Activated B cell treated with CpG ODN at 0.5 μM for 24 hours (primary cell): ENCODE results near the gene PRDX2. TPM values are rescaled to one million over a fixed set of nuclear protein-coding genes. Genes with fewer than 3 reads are reported as not detected.
"Not testable (repeated sequence)": the region's sequence is repeated elsewhere in the genome, so short reads cannot be mapped to it uniquely, and the experiment has no call there.

Source experiments
- ATAC-seq: fragments of 200-7000 bp; cut with Tn5 transposase; one replicate; pipeline ENCODE4 v1.10.0; 2021; ENCODE audit warnings: low read depth, mild to moderate bottlenecking, moderate library complexity
- CTCF ChIA-PET: fragments of 350-600 bp; sonication (Branson Sonifier 250); formaldehyde crosslinking; loops from one replicate; lab custom pipeline; 2021; ENCODE audit warnings: antibody characterized with exemption; lab: Charles Lee
- POLR2A ChIA-PET: fragments of 350-600 bp; sonication (Branson Sonifier 250); formaldehyde crosslinking; loops from one replicate; lab custom pipeline; 2021; ENCODE audit warnings: antibody characterized with exemption; lab: Charles Lee
- DNase-seq: peaks from one replicate; pipeline ENCODE4 v3.0.0; 2022
- H3K27ac Mint-ChIP-seq: one replicate; pipeline ENCODE4 v1.8.0; 2020; ENCODE audit warnings: mixed read lengths
- H3K27me3 Mint-ChIP-seq: one replicate; pipeline ENCODE4 v1.8.0; 2021; ENCODE audit warnings: mixed read lengths
- H3K36me3 Mint-ChIP-seq: one replicate; pipeline ENCODE4 v1.8.0; 2021; ENCODE audit warnings: low read depth, mixed read lengths
- H3K4me1 Mint-ChIP-seq: one replicate; pipeline ENCODE4 v1.8.0; 2021; ENCODE audit warnings: mixed read lengths
- H3K4me3 Mint-ChIP-seq: one replicate; pipeline ENCODE4 v1.8.0; 2020; ENCODE audit warnings: mild to moderate bottlenecking, mixed read lengths
- H3K9me3 Mint-ChIP-seq: one replicate; pipeline ENCODE4 v1.8.0; 2020; ENCODE audit warnings: mixed read lengths
- CTCF ChIP-seq: fragments of 200-600 bp; IDR thresholded peaks from one replicate; pipeline ENCODE4 v1.8.0; 2022; ENCODE audit warnings: antibody characterized with exemption, mild to moderate bottlenecking
- intact Hi-C: fragments of 100-400 bp; cut with micrococcal nuclease; formaldehyde crosslinking; loops from one replicate; pipeline ENCODE4 v1.15.1; 2024
- total RNA-seq: library from RNA; stranded (reverse); gene quantifications from 2 replicates; pipeline ENCODE4 v1.2.3, GENCODE V29; 2022

The PRDX2 gene
- total RNA-seq, 1 donor from 2014 or later: 53.1 TPM

DNA sequence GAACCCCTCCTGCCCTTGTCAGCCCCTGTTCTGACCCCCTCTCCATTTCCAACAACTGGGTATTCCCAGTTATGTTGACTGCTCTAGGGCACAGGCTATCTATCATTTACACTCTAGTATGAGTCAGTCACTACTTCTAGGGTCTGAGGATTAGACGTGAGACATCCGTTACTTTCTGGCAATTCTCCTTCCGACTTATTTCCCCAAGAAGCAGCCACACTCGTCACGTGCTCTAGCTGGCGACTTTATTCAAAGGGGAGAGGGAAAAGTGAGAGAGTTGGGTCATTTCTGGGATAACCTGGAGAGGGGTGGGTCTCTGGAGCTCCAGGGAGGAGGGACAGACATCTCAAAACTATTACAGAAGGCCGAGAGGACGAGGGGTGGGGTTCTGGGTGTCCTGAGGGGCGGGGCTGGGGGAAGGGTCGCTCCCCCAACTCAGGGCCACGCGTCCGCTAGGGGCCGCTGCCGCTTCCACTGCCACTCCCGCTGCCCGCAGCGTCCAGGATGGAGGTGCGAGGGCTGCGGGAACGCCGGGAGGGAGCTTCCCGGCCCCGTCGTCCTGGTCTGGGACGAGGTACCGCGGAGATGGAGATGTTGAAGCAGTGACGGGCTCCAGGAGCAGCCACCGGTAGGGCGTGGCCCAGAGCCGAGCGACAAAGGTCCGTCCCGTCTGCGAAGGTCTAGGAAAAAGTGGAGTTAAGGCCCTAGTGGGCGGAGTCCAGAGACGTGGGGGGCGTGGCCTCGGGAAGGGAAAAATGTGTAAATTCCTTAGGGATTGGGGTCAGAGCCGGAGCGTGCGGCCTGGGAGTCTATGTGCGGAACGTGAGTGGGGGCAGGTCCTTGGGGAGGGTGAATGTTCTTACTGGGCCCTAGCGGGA lies 23.9 kb upstream of the PRDX2 start:
- H3K4me3 Mint-ChIP-seq: no peak overlapping the region
- H3K9me3 Mint-ChIP-seq: peaks cover 3% of the 10 kb centered on the region
- peaks cover 8% of the 10 kb centered on the region for H3K4me1 Mint-ChIP-seq
- no peak for TF ChIP-seq CTCF
- intact Hi-C loops: no loop called here
- ChIA-PET CTCF (interaction anchor here (0.6 kb wide), 1 partner anchor 97 kb away, joined by 3 read pairs; no protein-coding TSS in a partner anchor), POLR2A (interaction anchor here (0.8 to 1.4 kb wide), 3 partner anchors 29 to 91 kb away, joined by 3 to 8 read pairs (median 4); partner anchors contain the start of genes DNASE2 and TRIR)
- H3K27me3 Mint-ChIP-seq: peaks cover 47% of the 10 kb centered on the region
- H3K36me3 Mint-ChIP-seq: no peaks in the 10 kb centered on the region
- no peak overlapping the region for H3K27ac Mint-ChIP-seq
- DNase-seq (no peak), ATAC-seq (peak; percentile 37)

DNA sequence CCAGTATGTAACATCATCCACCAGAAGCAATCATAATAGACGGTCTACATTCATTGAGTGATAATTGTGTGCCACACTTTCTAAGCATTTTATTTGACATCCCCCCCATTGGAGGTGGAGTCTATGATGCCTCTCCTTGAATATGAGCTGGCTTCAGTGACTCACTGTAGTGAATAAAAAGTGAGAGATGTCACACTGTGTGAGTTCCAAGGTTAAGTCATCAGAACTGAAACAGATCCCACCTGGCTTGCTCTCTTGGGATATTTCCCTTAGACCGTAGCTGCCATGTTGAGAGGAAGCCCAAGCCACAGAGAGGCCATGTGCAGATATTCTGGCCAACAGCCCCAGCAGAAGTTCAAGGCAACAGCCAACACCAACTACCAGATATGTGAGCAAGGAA lies 20.2 kb upstream of the PRDX2 start:
- peaks cover 23% of the 10 kb centered on the region for H3K27me3 Mint-ChIP-seq
- H3K27ac Mint-ChIP-seq: no peak overlapping the region
- H3K4me1 Mint-ChIP-seq: peaks cover 6% of the 10 kb centered on the region
- no peak for TF ChIP-seq CTCF
- ChIA-PET CTCF (no interaction called here), POLR2A (no interaction called here)
- H3K36me3 Mint-ChIP-seq: no peaks in the 10 kb centered on the region
- ATAC-seq (no peak), DNase-seq (no peak)
- intact Hi-C loops: no loop called here
- H3K4me3 Mint-ChIP-seq: no peak overlapping the region
- H3K9me3 Mint-ChIP-seq: peaks cover 3% of the 10 kb centered on the region

DNA sequence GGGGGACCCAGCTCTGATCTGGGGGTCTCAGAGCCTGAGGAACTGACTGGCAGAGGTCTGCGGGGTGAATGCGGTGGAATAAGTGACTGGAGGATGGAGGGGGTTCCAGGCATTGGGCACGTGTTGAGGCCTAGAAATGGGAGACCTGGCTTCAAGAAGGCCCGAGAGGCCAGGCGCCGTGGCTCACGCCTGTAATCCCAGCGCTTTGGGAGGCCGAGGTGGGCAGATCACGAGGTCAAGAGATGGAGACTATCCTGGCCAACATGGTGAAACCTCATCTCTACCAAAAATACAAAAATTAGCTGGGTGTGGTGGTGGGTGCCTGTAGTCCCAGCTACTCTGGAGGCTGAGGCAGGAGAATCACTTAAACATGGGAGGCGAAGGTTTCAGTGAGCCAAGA lies 16.2 kb upstream of the PRDX2 start:
- intact Hi-C loops, H3K27ac Mint-ChIP-seq, H3K4me1 Mint-ChIP-seq, POLR2A ChIA-PET, CTCF ChIA-PET, H3K4me3 Mint-ChIP-seq, ATAC-seq, DNase-seq, H3K9me3 Mint-ChIP-seq, H3K27me3 Mint-ChIP-seq: not testable (repeated sequence)
- H3K36me3 Mint-ChIP-seq: peaks cover 19% of the 10 kb centered on the region

DNA sequence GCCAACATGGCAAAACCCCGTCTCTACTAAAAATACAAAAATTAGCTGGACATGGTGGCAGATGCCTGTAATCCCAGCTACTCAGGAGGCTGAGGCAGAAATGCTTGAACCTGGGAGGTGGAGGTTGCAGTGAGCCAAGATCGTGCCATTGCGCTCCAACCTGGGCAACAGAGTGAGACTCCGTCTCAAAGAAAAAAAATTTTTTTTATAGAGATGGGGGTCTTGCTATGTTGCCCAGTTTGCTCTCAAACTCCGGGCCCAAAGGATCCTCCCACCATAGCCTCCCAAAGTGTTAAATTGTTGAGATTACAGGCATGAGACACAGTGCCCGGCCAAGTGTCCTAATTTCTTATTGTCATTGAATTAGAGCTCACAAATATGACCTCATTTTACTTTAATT lies 15.6 kb upstream of the PRDX2 start:
- H3K9me3 Mint-ChIP-seq, H3K27ac Mint-ChIP-seq, ATAC-seq, CTCF ChIA-PET, DNase-seq, H3K4me1 Mint-ChIP-seq, H3K27me3 Mint-ChIP-seq, intact Hi-C loops, H3K4me3 Mint-ChIP-seq: not testable (repeated sequence)
- H3K36me3 Mint-ChIP-seq: peaks cover 23% of the 10 kb centered on the region
- POLR2A ChIA-PET: interaction anchor here (0.7 kb wide), 1 partner anchor 125 kb away, joined by 6 read pairs; no protein-coding TSS in a partner anchor

- ChIA-PET POLR2A (no interaction called here), CTCF (interaction anchor here (0.9 kb wide), 1 partner anchor 55 kb away, joined by 3 read pairs; no protein-coding TSS in a partner anchor)
- no peak overlapping the region for H3K4me3 Mint-ChIP-seq
- DNase-seq (no peak), ATAC-seq (no peak)
- H3K27me3 Mint-ChIP-seq: no peaks in the 10 kb centered on the region
- peaks cover 23% of the 10 kb centered on the region for H3K36me3 Mint-ChIP-seq
- no peak for TF ChIP-seq CTCF
- no peaks in the 10 kb centered on the region for H3K9me3 Mint-ChIP-seq
- H3K27ac Mint-ChIP-seq: no peak overlapping the region
- intact Hi-C loops: no loop called here
- H3K4me1 Mint-ChIP-seq: no peaks in the 10 kb centered on the region
Observed at GRCh38 chr19:12815088-12815487, 13.5 kb upstream of the PRDX2 start.
